ENCODE measurements around the gene NAV1.

The NAV1 gene

GRCh38 chr1:201551096-201551495, 12.2 kb downstream of the NAV1 start:
- TF ChIP-seq CTCF (conservative IDR thresholded peaks at IDR 0.05) = no peak
- H3K27ac ChIP-seq = no peak overlapping the region

- no peak for TF ChIP-seq CTCF (conservative IDR thresholded peaks at IDR 0.05)
- H3K27ac ChIP-seq = no peak overlapping the region
Observed at GRCh38 chr1:201551877-201552731, 13.2 kb downstream of the NAV1 start.

- no peak overlapping the region for H3K27ac ChIP-seq
- no peak for TF ChIP-seq CTCF (conservative IDR thresholded peaks at IDR 0.05)
Observed at GRCh38 chr1:201552941-201553351, 14.0 kb downstream of the NAV1 start.

- no peak for TF ChIP-seq CTCF (conservative IDR thresholded peaks at IDR 0.05)
- H3K27ac ChIP-seq = no peak overlapping the region
Observed at GRCh38 chr1:201553496-201554189, 14.7 kb downstream of the NAV1 start.

- no peak overlapping the region for H3K27ac ChIP-seq
- no peak for TF ChIP-seq CTCF (conservative IDR thresholded peaks at IDR 0.05)
Observed at GRCh38 chr1:201554190-201554600, 15.3 kb downstream of the NAV1 start.

GRCh38 chr1:201554789-201555592, 16.1 kb downstream of the NAV1 start:
- no peak overlapping the region for H3K27ac ChIP-seq
- TF ChIP-seq CTCF (conservative IDR thresholded peaks at IDR 0.05) = no peak

- no peak overlapping the region for H3K27ac ChIP-seq
- TF ChIP-seq CTCF (conservative IDR thresholded peaks at IDR 0.05) = no peak
Observed at GRCh38 chr1:201555593-201555945, 16.6 kb downstream of the NAV1 start.
